Measurements from ENCODE around the gene KCTD20. TPM values are rescaled to one million over a fixed set of nuclear protein-coding genes. Genes with fewer than 3 reads are reported as not detected.

The KCTD20 gene
- total RNA-seq, 1 donor from 2014 or later = 48.1 TPM

- no peaks in the 10 kb centered on the region for H3K36me3 Mint-ChIP-seq (ENCODE audit: low read depth)
- H3K9me3 Mint-ChIP-seq = no peaks in the 10 kb centered on the region
- peak overlapping the region; percentile 91 for H3K27ac Mint-ChIP-seq (ENCODE audit: unreplicated experiment)
- no peaks in the 10 kb centered on the region for H3K27me3 Mint-ChIP-seq (ENCODE audit: low read depth)
- peaks cover 13% of the 10 kb centered on the region for H3K4me1 Mint-ChIP-seq
- peak; percentile 70 for TF ChIP-seq CTCF (conservative IDR thresholded peaks at IDR 0.05)
- DNase-seq (ENCODE audit: low read depth, low spot score) = peak; percentile 98
- peak overlapping the region; percentile 87 for H3K4me3 Mint-ChIP-seq
Measured at GRCh38 chr6:36423101-36423824, 19.5 kb upstream of the KCTD20 start.

- Mint-ChIP-seq H3K4me1 (peaks cover 22% of the 10 kb centered on the region), H3K4me3 (peak overlapping the region; percentile 21), H3K9me3 (no peaks in the 10 kb centered on the region), H3K27me3 (ENCODE audit: low read depth) (no peaks in the 10 kb centered on the region), H3K27ac (ENCODE audit: unreplicated experiment) (no peak overlapping the region), H3K36me3 (ENCODE audit: low read depth) (no peaks in the 10 kb centered on the region)
- DNase-seq (ENCODE audit: low read depth, low spot score) = no peak
- no peak for TF ChIP-seq CTCF (conservative IDR thresholded peaks at IDR 0.05)
Measured at GRCh38 chr6:36426622-36427021, 16.2 kb upstream of the KCTD20 start.

- Mint-ChIP-seq H3K4me1 (peaks cover 14% of the 10 kb centered on the region), H3K36me3 (ENCODE audit: low read depth) (no peaks in the 10 kb centered on the region)
Measured at GRCh38 chr6:36428911-36429310, 13.9 kb upstream of the KCTD20 start.

GRCh38 chr6:36430351-36430750, 12.4 kb upstream of the KCTD20 start:
- no peaks in the 10 kb centered on the region for H3K27me3 Mint-ChIP-seq (ENCODE audit: low read depth)
- TF ChIP-seq CTCF (conservative IDR thresholded peaks at IDR 0.05) = no peak
- no peak overlapping the region for H3K27ac Mint-ChIP-seq (ENCODE audit: unreplicated experiment)
- DNase-seq (ENCODE audit: low read depth, low spot score) = no peak
- H3K4me3 Mint-ChIP-seq = no peak overlapping the region
- no peaks in the 10 kb centered on the region for H3K36me3 Mint-ChIP-seq (ENCODE audit: low read depth)
- peaks cover 16% of the 10 kb centered on the region for H3K4me1 Mint-ChIP-seq
- H3K9me3 Mint-ChIP-seq = no peaks in the 10 kb centered on the region

More at GRCh38 chr6:36428911-36429310, 13.9 kb upstream of the KCTD20 start:
- Mint-ChIP-seq H3K27me3 (ENCODE audit: low read depth) (no peaks in the 10 kb centered on the region), H3K27ac (ENCODE audit: unreplicated experiment) (no peak overlapping the region), H3K4me3 (no peak overlapping the region), H3K9me3 (no peaks in the 10 kb centered on the region)
- TF ChIP-seq CTCF (conservative IDR thresholded peaks at IDR 0.05) = no peak
- DNase-seq (ENCODE audit: low read depth, low spot score) = no peak

GRCh38 chr6:36431197-36431596, 11.6 kb upstream of the KCTD20 start:
- TF ChIP-seq CTCF (conservative IDR thresholded peaks at IDR 0.05) = no peak
- Mint-ChIP-seq H3K36me3 (ENCODE audit: low read depth) (no peaks in the 10 kb centered on the region), H3K9me3 (no peaks in the 10 kb centered on the region), H3K4me1 (peaks cover 17% of the 10 kb centered on the region), H3K4me3 (no peak overlapping the region), H3K27me3 (ENCODE audit: low read depth) (no peaks in the 10 kb centered on the region), H3K27ac (ENCODE audit: unreplicated experiment) (no peak overlapping the region)
- no peak for DNase-seq (ENCODE audit: low read depth, low spot score)
